WTC11 (cell line): ENCODE results near the gene ZNF48. TPM values are rescaled to one million over a fixed set of nuclear protein-coding genes. Genes with fewer than 3 reads are reported as not detected.

Source experiments
- ATAC-seq: fragments of 200-7000 bp; cut with Tn5 transposase; 2 replicates; pipeline ENCODE4 v1.10.0; 2021; ENCODE audit warnings: mild to moderate bottlenecking, moderate library complexity
- CTCF ChIA-PET: fragments of 300-600 bp; sonication (Branson Sonifier 250); formaldehyde crosslinking; loops from one replicate; lab custom pipeline; 2021; ENCODE audit warnings: antibody characterized with exemption; lab: Charles Lee
- POLR2A ChIA-PET: fragments of 350-600 bp; sonication (Branson Sonifier 250); formaldehyde crosslinking; loops from one replicate; lab custom pipeline; 2021; ENCODE audit warnings: antibody characterized with exemption; lab: Charles Lee
- DNase-seq: peaks from one replicate; pipeline ENCODE4 v3.0.0; 2021; ENCODE audit warnings: low spot score
- H3K27ac Mint-ChIP-seq: 2 replicates; pipeline ENCODE4 v1.8.0; 2021; ENCODE audit warnings: mixed read lengths
- H3K27me3 Mint-ChIP-seq: 2 replicates; pipeline ENCODE4 v1.8.0; 2021; ENCODE audit warnings: low read depth, mild to moderate bottlenecking, moderate library complexity, mixed read lengths
- H3K36me3 Mint-ChIP-seq: 2 replicates; pipeline ENCODE4 v1.8.0; 2021; ENCODE audit warnings: mixed read lengths
- H3K4me1 Mint-ChIP-seq: 2 replicates; pipeline ENCODE4 v1.8.0; 2022; ENCODE audit warnings: mixed read lengths
- H3K4me3 Mint-ChIP-seq: 2 replicates; pipeline ENCODE4 v1.8.0; 2021; ENCODE audit warnings: mild to moderate bottlenecking, moderate library complexity, mixed read lengths
- H3K9me3 Mint-ChIP-seq: 2 replicates; pipeline ENCODE4 v1.8.0; 2021; ENCODE audit warnings: mixed read lengths
- ATF1 ChIP-seq: sonication (generic); formaldehyde crosslinking; IDR thresholded peaks from 2 replicates; pipeline ENCODE4 v1.8.1; 2023; ENCODE audit warnings: mild to moderate bottlenecking, moderate library complexity, missing genetic modification reagents
- ATF6 ChIP-seq: sonication (generic); formaldehyde crosslinking; IDR thresholded peaks from 2 replicates; pipeline ENCODE4 v1.8.1; 2023; ENCODE audit warnings: mild to moderate bottlenecking, missing genetic modification reagents
- CBFB ChIP-seq: sonication (generic); formaldehyde crosslinking; IDR thresholded peaks from 2 replicates; pipeline ENCODE4 v1.8.1; 2022; ENCODE audit warnings: mild to moderate bottlenecking, low read depth, missing genetic modification reagents
- CREB1 ChIP-seq: sonication (generic); formaldehyde crosslinking; IDR thresholded peaks from 2 replicates; pipeline ENCODE4 v1.8.0; 2023; ENCODE audit warnings: mild to moderate bottlenecking, missing genetic modification reagents
- E2F4 ChIP-seq: sonication (generic); formaldehyde crosslinking; IDR thresholded peaks from 2 replicates; pipeline ENCODE4 v1.8.1; 2022; ENCODE audit warnings: low read depth, mild to moderate bottlenecking, moderate library complexity, missing genetic modification reagents, borderline replicate concordance
- EMX1 ChIP-seq: fragments of 250-450 bp; sonication (Bioruptor Pico); IDR thresholded peaks from 2 replicates; pipeline ENCODE4 v1.8.0; 2021; ENCODE audit warnings: mild to moderate bottlenecking
- HMGA2 ChIP-seq: fragments of 250-450 bp; sonication (Bioruptor Pico); IDR thresholded peaks from 2 replicates; pipeline ENCODE4 v1.4.0; 2021; ENCODE audit warnings: mild to moderate bottlenecking, moderate library complexity
- NFYB ChIP-seq: sonication (generic); formaldehyde crosslinking; conservative IDR thresholded peaks from 2 replicates; pipeline ENCODE4 v1.8.0; 2022; ENCODE audit warnings: low read depth, missing genetic modification reagents
- NR2C2 ChIP-seq: sonication (generic); formaldehyde crosslinking; IDR thresholded peaks from 2 replicates; pipeline ENCODE4 v1.8.0; 2022; ENCODE audit warnings: mild to moderate bottlenecking, missing genetic modification reagents
- NR3C1 ChIP-seq: sonication (generic); formaldehyde crosslinking; conservative IDR thresholded peaks from 2 replicates; pipeline ENCODE4 v1.8.1; 2023; ENCODE audit warnings: low read depth, mild to moderate bottlenecking, missing genetic modification reagents
- OVOL2 ChIP-seq: fragments of 250-450 bp; sonication (Bioruptor Pico); IDR thresholded peaks from 2 replicates; pipeline ENCODE4 v1.9.0; 2021; ENCODE audit warnings: mild to moderate bottlenecking, borderline replicate concordance
- PRDM15 ChIP-seq: sonication (generic); formaldehyde crosslinking; IDR thresholded peaks from 2 replicates; pipeline ENCODE4 v1.8.0; 2022; ENCODE audit warnings: missing genetic modification reagents
- TP53 ChIP-seq: sonication (generic); formaldehyde crosslinking; IDR thresholded peaks from 2 replicates; pipeline ENCODE4 v1.8.1; 2023; ENCODE audit warnings: mild to moderate bottlenecking, missing genetic modification reagents
- ZBTB21 ChIP-seq: sonication (generic); formaldehyde crosslinking; IDR thresholded peaks from 2 replicates; pipeline ENCODE4 v1.8.1; 2023; ENCODE audit warnings: mild to moderate bottlenecking, missing genetic modification reagents, borderline replicate concordance
- ZNF232 ChIP-seq: sonication (generic); formaldehyde crosslinking; IDR thresholded peaks from 2 replicates; pipeline ENCODE4 v1.8.0; 2022; ENCODE audit warnings: mild to moderate bottlenecking, missing genetic modification reagents
- ZNF263 ChIP-seq: sonication (generic); formaldehyde crosslinking; IDR thresholded peaks from 2 replicates; pipeline ENCODE4 v1.8.1; 2022; ENCODE audit warnings: low read depth, mild to moderate bottlenecking, moderate library complexity, missing genetic modification reagents
- ZNF423 ChIP-seq: fragments of 250-450 bp; sonication (Bioruptor Pico); IDR thresholded peaks from 2 replicates; pipeline ENCODE4 v2.1.2; 2022; ENCODE audit warnings: mild to moderate bottlenecking, moderate library complexity
- ZNF532 ChIP-seq: fragments of 250-450 bp; sonication (Bioruptor Pico); IDR thresholded peaks from 2 replicates; pipeline ENCODE4 v1.9.0; 2021; ENCODE audit warnings: mild to moderate bottlenecking, borderline replicate concordance
- ZSCAN18 ChIP-seq: fragments of 250-450 bp; sonication (Bioruptor Pico); IDR thresholded peaks from 2 replicates; pipeline ENCODE4 v2.1.2; 2022; ENCODE audit warnings: mild to moderate bottlenecking, moderate library complexity
- total RNA-seq: library from RNA; stranded (reverse); gene quantifications from 3 replicates; pipeline ENCODE4 v1.2.3, GENCODE V29; 2021

The ZNF48 gene
- total RNA-seq, 1 experiment from 2014 or later, result 39.3 TPM

GRCh38 chr16:30407102-30407803 is 12.0 kb downstream of the ZNF48 start, which contains the start of gene ZNF771 (continued):
- TF ChIP-seq ZSCAN18 (CRISPR knock-in tag), result no peak
- no peak for TF ChIP-seq HMGA2
- TF ChIP-seq ZNF423 (CRISPR knock-in tag), result no peak
- no peak for TF ChIP-seq CREB1 (CRISPR knock-in tag)
- TF ChIP-seq NFYB (CRISPR knock-in tag), result peak; percentile 51; the same call in 1 of the 2 replicates
- TF ChIP-seq E2F4 (CRISPR knock-in tag), result no peak
- no peak for TF ChIP-seq NR3C1 (CRISPR knock-in tag)
- no peak for TF ChIP-seq CBFB (CRISPR knock-in tag)
- TF ChIP-seq ZNF532 (CRISPR knock-in tag), result no peak
- no peak for TF ChIP-seq ZBTB21 (CRISPR knock-in tag)
- TF ChIP-seq OVOL2, result no peak
- 0 out of 2 replicates have a peak, but pooled peaks have one; percentile 38 for TF ChIP-seq ATF1 (CRISPR knock-in tag)
- TF ChIP-seq ZNF232, result peak; percentile 87; the same call in 1 of the 2 replicates

- POLR2A ChIA-PET, result interaction anchor here (0.6 to 1.9 kb wide), 8 partner anchors 10 to 353 kb away, joined by 3 to 26 read pairs (median 4); partner anchors contain the start of genes ZNF48 and ZNF785
- ATAC-seq, result peak; percentile 4
- TF ChIP-seq TP53 (CRISPR knock-in tag) (0 out of 2 replicates have a peak, but pooled peaks have one; percentile 5), NR2C2 (CRISPR knock-in tag) (no peak), PRDM15 (no peak), ZNF263 (CRISPR knock-in tag) (no peak), EMX1 (CRISPR knock-in tag) (no peak), ATF6 (CRISPR knock-in tag) (no peak)
These were observed 12.7 kb downstream of the ZNF48 start for GRCh38 chr16:30407804-30408534.

More at GRCh38 chr16:30407804-30408534, 12.7 kb downstream of the ZNF48 start:
- Mint-ChIP-seq H3K9me3 (no peaks in the 10 kb centered on the region), H3K4me1 (peaks cover 20% of the 10 kb centered on the region), H3K4me3 (peak overlapping the region; percentile 70), H3K27me3 (peaks cover 15% of the 10 kb centered on the region), H3K27ac (peak overlapping the region; percentile 28; the same call in 1 of the 2 replicates), H3K36me3 (peaks cover 11% of the 10 kb centered on the region)
- DNase-seq, result no peak
- CTCF ChIA-PET, result interaction anchor here (0.8 to 4.9 kb wide), 12 partner anchors 10 to 316 kb away, joined by 4 to 97 read pairs (median 18); partner anchors contain the start of genes DCTPP1, TBC1D10B, TBX6 and ZNF48
